RWPE2 (cell line): Measurements from ENCODE around the gene NDOR1.

Source experiments
- ATAC-seq: fragments of 200-7000 bp; cut with Tn5 transposase; 3 replicates; pipeline ENCODE4 v1.9.1; 2021; ENCODE audit warnings: low read depth
- DNase-seq: peaks from one replicate; pipeline ENCODE4 v3.0.0-alpha.2; 2020; ENCODE audit warnings: low spot score
- H3K27ac ChIP-seq: fragments of 450-650 bp; 2 replicates; pipeline ENCODE4 v1.5.1; 2017; ENCODE audit warnings: mild to moderate bottlenecking; ENCODE audit not compliant: poor library complexity, severe bottlenecking
- H3K27me3 ChIP-seq: fragments of 250-450 bp; sonication (Bioruptor Pico); 2 replicates; pipeline ENCODE4 v1.5.1; 2021; ENCODE audit warnings: mild to moderate bottlenecking, moderate library complexity; ENCODE audit not compliant: insufficient read depth, poor library complexity, severe bottlenecking
- H3K36me3 ChIP-seq: fragments of 250-450 bp; sonication (Bioruptor Pico); 2 replicates; pipeline ENCODE4 v1.5.1; 2020; ENCODE audit warnings: low read depth, mild to moderate bottlenecking, moderate library complexity
- H3K4me1 ChIP-seq: fragments of 250-450 bp; sonication (Bioruptor Pico); 2 replicates; pipeline ENCODE4 v1.5.1; 2021; ENCODE audit warnings: mild to moderate bottlenecking, moderate library complexity; ENCODE audit not compliant: insufficient read depth, poor library complexity, severe bottlenecking
- H3K4me3 ChIP-seq: fragments of 250-450 bp; sonication (Bioruptor Pico); 2 replicates; pipeline ENCODE4 v1.5.1; 2021; ENCODE audit warnings: mild to moderate bottlenecking, moderate library complexity; ENCODE audit not compliant: severe bottlenecking
- H3K9me3 ChIP-seq: fragments of 250-450 bp; sonication (Bioruptor Pico); 2 replicates; pipeline ENCODE4 v1.5.1; 2021; ENCODE audit warnings: mild to moderate bottlenecking, moderate library complexity; ENCODE audit not compliant: severe bottlenecking
- CTCF ChIP-seq: fragments of 450-650 bp; IDR thresholded peaks from one replicate; pipeline ENCODE4 v1.5.1; 2017; ENCODE audit warnings: mild to moderate bottlenecking, moderate library complexity; ENCODE audit not compliant: poor library complexity, severe bottlenecking

NDOR1 gene

GRCh38 chr9:137168573-137168903, 37.0 kb upstream of the NDOR1 start:
- H3K4me1 ChIP-seq, result no peaks in the 10 kb centered on the region
- no peaks in the 10 kb centered on the region for H3K9me3 ChIP-seq
- TF ChIP-seq CTCF, result no peak
- H3K27me3 ChIP-seq, result peaks cover 76% of the 10 kb centered on the region
- peak overlapping the region; percentile 22 for H3K4me3 ChIP-seq
- peak; percentile 2; the same call in 1 of the 3 replicates for ATAC-seq
- H3K27ac ChIP-seq, result no peak overlapping the region
- no peak for DNase-seq
- no peaks in the 10 kb centered on the region for H3K36me3 ChIP-seq

GRCh38 chr9:137168904-137169856, 36.3 kb upstream of the NDOR1 start:
- TF ChIP-seq CTCF, result no peak
- H3K27me3 ChIP-seq, result peaks cover 82% of the 10 kb centered on the region
- ATAC-seq (peak; percentile 50), DNase-seq (no peak)
- H3K4me1 ChIP-seq, result no peaks in the 10 kb centered on the region
- no peak overlapping the region for H3K27ac ChIP-seq
- H3K36me3 ChIP-seq, result no peaks in the 10 kb centered on the region
- H3K4me3 ChIP-seq, result peak overlapping the region; percentile 22
- no peaks in the 10 kb centered on the region for H3K9me3 ChIP-seq

- DNase-seq (no peak), ATAC-seq (no peak)
- TF ChIP-seq CTCF, result no peak
- Histone ChIP-seq H3K4me3 (peak within 1 kb of the TSS; percentile 22), H3K9me3 (no peaks in the 10 kb centered on the region), H3K27me3 (peaks cover 87% of the 10 kb centered on the region), H3K27ac (no peak within 1 kb of the TSS), H3K36me3 (no peaks in the 10 kb centered on the region), H3K4me1 (no peaks in the 10 kb centered on the region)
These were observed 35.6 kb upstream of the NDOR1 start, which contains the start of gene LRRC26 for GRCh38 chr9:137169896-137170358. TSS of gene LRRC26 (minus strand) at chr9:137170051. CDS start at chr9:137169943, 108 bp downstream.

GRCh38 chr9:137170486-137171148, 34.9 kb upstream of the NDOR1 start:
- TF ChIP-seq CTCF, result no peak
- Histone ChIP-seq H3K27me3 (peaks cover 88% of the 10 kb centered on the region), H3K9me3 (no peaks in the 10 kb centered on the region), H3K4me3 (no peak overlapping the region), H3K27ac (no peak overlapping the region), H3K36me3 (no peaks in the 10 kb centered on the region), H3K4me1 (no peaks in the 10 kb centered on the region)
- DNase-seq (no peak), ATAC-seq (no peak)
